SH-SY5Y (cell line): Measurements from ENCODE around the gene STAT3.

Experiments used
- GATA2 ChIP-seq: IDR thresholded peaks from 2 replicates; pipeline ENCODE4 v1.6.1; 2011; ENCODE audit warnings: mild to moderate bottlenecking, low read depth, low read length
- GATA3 ChIP-seq: IDR thresholded peaks from 2 replicates; pipeline ENCODE4 v1.6.1; 2011; ENCODE audit warnings: low read depth, mild to moderate bottlenecking, low read length, moderate library complexity

Gene STAT3

GRCh38 chr17:42287977-42288802 is 100.1 kb downstream of the STAT3 start, which contains the start of gene STAT5A:
Gene STAT5A, plus strand, starts transcription at chr17:42288498. Its CDS starts 914 bp downstream, at chr17:42289412.
- TF ChIP-seq GATA2 (no peak), GATA3 (no peak)

GRCh38 chr17:42287305-42287976 is 100.8 kb downstream of the STAT3 start:
- no peak for TF ChIP-seq GATA3
- TF ChIP-seq GATA2, result no peak

DNA sequence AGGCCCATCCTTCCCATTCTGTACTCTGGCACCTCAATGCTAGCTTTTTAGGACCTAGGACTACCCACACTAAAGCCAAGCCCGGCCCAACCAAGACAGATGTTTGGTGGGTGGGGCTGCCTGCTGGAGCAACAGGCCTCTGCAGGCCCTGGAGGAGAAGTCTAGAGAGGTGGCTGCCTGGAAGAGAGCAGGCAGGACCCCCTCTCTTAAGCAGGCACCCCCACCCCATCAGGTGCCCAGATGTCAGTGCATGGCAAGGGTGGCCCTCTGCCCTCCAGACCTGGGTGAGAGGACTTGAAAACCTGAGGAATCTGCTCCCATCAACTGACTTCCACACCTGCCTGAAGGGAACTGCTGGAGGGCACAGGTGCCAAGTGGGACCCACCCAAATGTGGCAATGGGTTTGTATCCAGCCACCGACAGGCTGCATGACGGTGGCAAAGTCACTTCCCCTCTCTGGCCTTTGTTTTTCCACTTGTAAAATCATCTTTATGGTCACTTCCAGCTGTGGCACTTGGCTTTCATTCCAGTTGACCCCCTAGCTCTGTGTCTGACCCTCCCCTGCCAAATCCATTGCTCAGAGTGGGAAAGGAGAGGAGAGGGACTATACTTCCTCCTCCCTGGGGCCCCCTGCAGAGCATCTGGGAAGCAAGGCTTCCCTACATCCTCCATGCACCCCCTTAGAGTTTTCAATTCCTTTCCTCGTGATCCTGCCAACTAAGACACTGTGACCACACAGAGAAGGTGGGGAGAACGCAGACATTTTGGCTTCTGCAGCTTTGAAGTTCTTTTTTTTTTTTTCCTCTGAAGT is 101.6 kb downstream of the STAT3 start:
- TF ChIP-seq GATA3, result no peak
- no peak for TF ChIP-seq GATA2

- TF ChIP-seq GATA2 (no peak), GATA3 (no peak)
Measured at GRCh38 chr17:42285346-42286050, 102.7 kb downstream of the STAT3 start.

DNA sequence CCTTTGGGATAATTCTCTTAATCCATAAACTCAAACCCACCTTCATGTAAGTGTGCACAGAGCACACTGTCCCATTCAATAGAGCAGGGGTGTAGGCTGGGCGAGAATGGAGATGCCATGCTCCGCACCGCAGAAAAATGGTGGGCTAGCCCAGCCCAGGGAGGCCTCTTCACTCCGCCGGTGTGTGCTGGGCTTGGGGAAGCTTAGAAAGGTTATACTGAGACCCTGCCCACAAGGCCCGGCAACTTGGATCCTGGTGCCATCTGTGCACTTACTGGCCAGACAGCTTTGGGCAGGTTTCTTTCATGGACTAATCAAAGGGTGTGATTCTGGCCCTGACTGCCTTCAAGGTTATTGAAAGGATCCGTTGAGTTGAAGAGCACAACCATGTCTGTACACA is 103.7 kb downstream of the STAT3 start:
- TF ChIP-seq GATA2 (no peak), GATA3 (no peak)

DNA sequence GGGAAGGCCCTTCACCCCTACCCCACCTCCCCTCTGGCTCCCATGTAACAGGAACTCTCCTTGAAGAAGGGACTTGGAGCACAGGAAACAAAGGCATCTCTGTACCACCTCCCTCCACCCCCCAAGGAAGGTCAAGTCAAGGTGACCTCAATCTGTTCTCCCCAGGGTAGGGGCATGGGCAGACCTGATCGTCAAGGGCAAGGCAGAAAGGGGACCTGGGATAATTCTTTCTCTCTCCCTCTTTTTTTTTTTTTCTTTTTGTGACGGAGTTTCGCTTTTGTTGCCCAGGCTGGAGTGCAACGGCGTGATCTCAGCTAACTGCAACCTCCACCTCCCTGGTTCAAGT is 104.2 kb downstream of the STAT3 start:
- TF ChIP-seq GATA3 (no peak), GATA2 (no peak)

DNA sequence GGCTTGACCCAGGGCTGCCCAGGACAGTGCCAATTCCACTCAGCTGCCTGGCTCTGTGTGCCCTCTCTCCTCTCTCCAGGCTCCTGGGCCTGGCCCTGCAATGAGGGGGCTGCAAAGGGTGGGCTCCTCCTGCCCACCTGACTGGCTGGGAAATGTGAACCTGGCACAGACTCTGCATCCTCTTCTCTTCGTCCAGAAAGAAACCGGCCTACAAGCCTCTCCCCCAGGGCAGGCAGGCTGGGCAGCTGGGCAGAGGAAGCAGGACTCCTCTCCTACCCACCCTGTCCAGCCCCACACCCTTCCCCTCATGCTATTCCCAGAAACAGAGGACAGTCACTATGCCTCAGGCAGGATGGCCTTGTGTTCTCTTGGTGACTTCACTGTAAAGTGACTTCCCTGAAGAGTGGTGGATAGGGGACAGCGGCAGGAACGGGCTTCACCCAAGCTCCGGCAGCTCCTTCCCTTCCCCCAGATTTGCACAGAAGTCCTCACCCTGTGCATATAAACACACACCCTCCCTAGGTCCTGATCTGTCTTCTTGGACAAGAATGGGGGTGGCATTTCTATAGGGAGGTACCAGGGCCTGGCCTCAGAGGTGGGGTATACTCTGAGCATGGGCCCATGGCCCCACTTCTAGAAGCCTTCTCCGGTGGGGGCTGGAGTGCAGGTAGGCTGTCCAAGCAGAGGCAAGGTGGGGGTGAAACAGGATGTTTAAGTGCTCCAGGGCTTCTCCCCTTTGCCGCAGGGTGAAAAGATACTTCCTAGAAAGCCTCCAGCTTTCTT is 104.8 kb downstream of the STAT3 start:
- TF ChIP-seq GATA2, result no peak
- no peak for TF ChIP-seq GATA3

DNA sequence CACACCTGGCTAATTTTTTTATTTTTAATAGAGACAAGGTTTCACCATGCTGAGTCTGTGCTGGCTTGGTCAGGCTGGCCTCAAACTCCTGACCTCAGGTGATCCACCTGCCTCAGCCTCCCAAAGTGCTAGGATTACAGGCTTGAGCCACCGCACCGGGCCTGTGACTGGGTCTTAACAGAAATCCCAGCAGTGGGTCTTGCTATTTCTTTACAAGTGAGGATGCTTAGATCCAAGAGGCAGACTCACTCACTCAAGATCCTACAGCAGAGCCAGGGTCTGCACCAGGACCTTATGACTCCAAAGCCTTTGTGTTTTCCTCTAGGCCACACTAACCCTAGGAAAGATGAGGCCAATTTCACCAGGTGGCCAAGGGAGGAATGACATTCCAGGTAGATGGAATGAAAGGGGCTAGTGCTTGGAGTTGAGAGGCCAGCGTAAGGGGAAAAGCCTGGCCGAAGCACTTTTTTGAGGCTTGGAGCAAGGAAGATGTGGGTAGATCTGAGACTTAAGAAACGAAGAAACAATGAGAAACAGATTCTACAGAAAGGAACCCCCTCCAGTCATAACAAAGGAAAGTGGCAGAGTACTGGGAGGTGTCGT is 105.7 kb downstream of the STAT3 start:
- no peak for TF ChIP-seq GATA2
- TF ChIP-seq GATA3, result no peak

- TF ChIP-seq GATA2, result no peak
- TF ChIP-seq GATA3, result no peak
Measured at GRCh38 chr17:42281571-42282096, 106.6 kb downstream of the STAT3 start.

- TF ChIP-seq GATA3 (no peak), GATA2 (no peak)
Measured at GRCh38 chr17:42279776-42280630, 108.2 kb downstream of the STAT3 start.

GRCh38 chr17:42277342-42277712 is 110.9 kb downstream of the STAT3 start:
- TF ChIP-seq GATA2, result no peak
- TF ChIP-seq GATA3, result no peak
